ENCODE results near the gene CD44. TPM values are rescaled to one million over a fixed set of nuclear protein-coding genes. Genes with fewer than 3 reads are reported as not detected.

Gene CD44
- polyA plus RNA-seq, 1 of the 3 experiments (the other 2 are of a cell fraction), result 457 TPM

- Histone ChIP-seq H3K4me1 (ENCODE audit: control insufficient read depth in 1 of 2, insufficient read depth in 2 of 2, low read depth in 1 of 2, low read length in 1 of 2) (peaks cover 2 to 10% of the 10 kb centered on the region in 2 experiments; a peak in 2 of 4 replicates), H3K9me2 (no peaks in the 10 kb centered on the region), H2AFZ (ENCODE audit: low read depth) (no peak overlapping the region), H3K9ac (no peak overlapping the region), H3F3A (replicated peaks; ENCODE audit: insufficient read depth) (peaks cover 4% of the 10 kb centered on the region), H3K4me2 (no peak overlapping the region), H3K79me2 (ENCODE audit: insufficient read depth) (no peaks in the 10 kb centered on the region), H3K27ac (ENCODE audit: low read depth in 2 of 2, low read length in 1 of 2) (no peak overlapping the region), H3K27me3 (ENCODE audit: insufficient read depth) (no peaks in the 10 kb centered on the region), H3K36me3 (replicated peaks in 1 of 2; ENCODE audit: control insufficient read depth in 1 of 2, insufficient read depth in 2 of 2, low read length in 1 of 2) (no peaks in the 10 kb centered on the region), H3K4me3 (ENCODE audit: low read depth in 2 of 2, low read length in 1 of 2) (no peak overlapping the region), H3K9me3 (no peaks in the 10 kb centered on the region), H4K20me1 (ENCODE audit: insufficient read depth) (no peaks in the 10 kb centered on the region)
- CTCF ChIA-PET, result interaction anchor here (1.2 kb wide), 1 partner anchor 15 kb away, joined by 3 read pairs; no protein-coding TSS in a partner anchor
- 94% methylated on average over 2 of the region's 2 CpGs for WGBS (ENCODE audit: low lambda C conversion rate)
- no peak for TF ChIP-seq CTCF (IDR thresholded peaks at IDR 0.05)
- TF ChIP-seq NRF1 (IDR thresholded peaks at IDR 0.05; ENCODE audit: low read depth, low read length), result no peak
- no peak for TF ChIP-seq EZH2phosphoT487 (IDR thresholded peaks at IDR 0.05; ENCODE audit: borderline replicate concordance, low read depth)
- TF ChIP-seq YY1 (IDR thresholded peaks at IDR 0.05; ENCODE audit: low read depth), result no peak
- no peak for TF ChIP-seq NFIC (IDR thresholded peaks at IDR 0.05; ENCODE audit: borderline replicate concordance)
- TF ChIP-seq GABPA (IDR thresholded peaks at IDR 0.05; ENCODE audit: low read depth), result no peak
- TF ChIP-seq GATA2 (CRISPR knock-in tag; IDR thresholded peaks at IDR 0.05), result no peak
- no peak for TF ChIP-seq RCOR1 (IDR thresholded peaks at IDR 0.05; ENCODE audit: low read length)
- no peak for TF ChIP-seq CHD2 (IDR thresholded peaks at IDR 0.05; ENCODE audit: low read length, partially characterized antibody)
- no peak for TF ChIP-seq SMC3 (IDR thresholded peaks at IDR 0.05; ENCODE audit: low read depth, low read length)
- no peak for TF ChIP-seq ELF1 (IDR thresholded peaks at IDR 0.05)
- no peak for TF ChIP-seq FOXJ3 (CRISPR knock-in tag; IDR thresholded peaks at IDR 0.05)
- no peak for TF ChIP-seq TEAD4 (IDR thresholded peaks at IDR 0.05; ENCODE audit: borderline replicate concordance, insufficient read depth)
- TF ChIP-seq SIN3A (IDR thresholded peaks at IDR 0.05; ENCODE audit: borderline replicate concordance, low read depth, low read length), result no peak
- no peak for TF ChIP-seq MEF2A (IDR thresholded peaks at IDR 0.05; ENCODE audit: borderline replicate concordance, low read depth)
- DNase-seq, result no peak
- POLR2A ChIA-PET, result no interaction called here
Measured at GRCh38 chr11:35276396-35277145, 137.6 kb downstream of the CD44 start.

- no peak overlapping the region for H2AFZ ChIP-seq (ENCODE audit: low read depth)
- POLR2A ChIA-PET, result no interaction called here
- CTCF ChIA-PET, result no interaction called here
- H3K36me3 ChIP-seq (replicated peaks in 1 of 2; ENCODE audit: control insufficient read depth in 1 of 2, insufficient read depth in 2 of 2, low read length in 1 of 2), result no peaks in the 10 kb centered on the region
- no peaks in the 10 kb centered on the region for H3K9me3 ChIP-seq
- no peak for DNase-seq
- 75% methylated on average over 2 of the region's 2 CpGs for WGBS (ENCODE audit: low lambda C conversion rate)
- no peaks in the 10 kb centered on the region for H4K20me1 ChIP-seq (ENCODE audit: insufficient read depth)
- H3K9me2 ChIP-seq, result no peaks in the 10 kb centered on the region
- no peaks in the 10 kb centered on the region for H3K27me3 ChIP-seq (ENCODE audit: insufficient read depth)
- peaks cover 5 to 16% of the 10 kb centered on the region in 2 experiments; a peak in 2 of 4 replicates for H3K4me1 ChIP-seq (ENCODE audit: control insufficient read depth in 1 of 2, insufficient read depth in 2 of 2, low read depth in 1 of 2, low read length in 1 of 2)
- H3K4me3 ChIP-seq (ENCODE audit: low read depth in 2 of 2, low read length in 1 of 2), result no peak overlapping the region
- H3K4me2 ChIP-seq, result no peak overlapping the region
- no peak overlapping the region for H3K27ac ChIP-seq (ENCODE audit: low read depth in 2 of 2, low read length in 1 of 2)
- H3F3A ChIP-seq (replicated peaks; ENCODE audit: insufficient read depth), result no peaks in the 10 kb centered on the region
- H3K9ac ChIP-seq, result no peak overlapping the region
- H3K79me2 ChIP-seq (ENCODE audit: insufficient read depth), result no peaks in the 10 kb centered on the region
- TF ChIP-seq EZH2phosphoT487 (IDR thresholded peaks at IDR 0.05; ENCODE audit: borderline replicate concordance, low read depth) (no peak), GATA2 (CRISPR knock-in tag; IDR thresholded peaks at IDR 0.05) (no peak), CTCF (IDR thresholded peaks at IDR 0.05) (no peak), USF1 (IDR thresholded peaks at IDR 0.05; ENCODE audit: borderline replicate concordance, low read depth) (no peak), MXI1 (IDR thresholded peaks at IDR 0.05; ENCODE audit: low read depth, low read length) (no peak), REST (IDR thresholded peaks at IDR 0.05; ENCODE audit: low read depth, low read length) (no peak), GABPA (IDR thresholded peaks at IDR 0.05; ENCODE audit: low read depth) (no peak), FOXJ3 (CRISPR knock-in tag; IDR thresholded peaks at IDR 0.05) (no peak)
Measured at GRCh38 chr11:35277827-35278226, 138.9 kb downstream of the CD44 start.
